Neural cell (in vitro differentiated cells): ENCODE measurements around the gene APOH.

Experiments
- CTCF ChIP-seq: fragments of 450-650 bp; IDR thresholded peaks from 2 replicates; pipeline ENCODE4 v1.5.1; 2014; ENCODE audit warnings: antibody characterized with exemption, mild to moderate bottlenecking, moderate library complexity; ENCODE audit not compliant: poor library complexity, severe bottlenecking
- EP300 ChIP-seq: fragments of 450-650 bp; conservative IDR thresholded peaks from 2 replicates; pipeline ENCODE4 v1.6.1; 2014; ENCODE audit warnings: antibody characterized with exemption, mild to moderate bottlenecking, moderate library complexity; ENCODE audit not compliant: poor library complexity, severe bottlenecking
- EZH2 ChIP-seq: fragments of 200-600, 300-800 bp; shearing (Covaris generic), sonication (generic); IDR thresholded peaks from 2 replicates; pipeline ENCODE4 v1.6.1; 2014; ENCODE audit warnings: antibody characterized with exemption, low read length, borderline replicate concordance, mild to moderate bottlenecking; ENCODE audit not compliant: insufficient read depth, poor library complexity, severe bottlenecking
- POLR2AphosphoS5 ChIP-seq: IDR thresholded peaks from 2 replicates; pipeline ENCODE4 v1.6.1; 2012
- RAD21 ChIP-seq: fragments of 450-650 bp; conservative IDR thresholded peaks from 2 replicates; pipeline ENCODE4 v1.6.1; 2014; ENCODE audit warnings: antibody characterized with exemption, mild to moderate bottlenecking, moderate library complexity
- SMC3 ChIP-seq: fragments of 450-650 bp; conservative IDR thresholded peaks from 2 replicates; pipeline ENCODE4 v1.6.1; 2014; ENCODE audit warnings: antibody characterized with exemption, mild to moderate bottlenecking, moderate library complexity; ENCODE audit not compliant: poor library complexity
- TAF1 ChIP-seq: IDR thresholded peaks from 2 replicates; pipeline ENCODE4 v1.6.1; 2012; ENCODE audit warnings: low read depth
- TF ChIP-seq, protein P1 (sequence below): IDR thresholded peaks from 2 replicates; pipeline ENCODE4 v1.6.1; 2012; ENCODE audit warnings: borderline replicate concordance

DNA sequence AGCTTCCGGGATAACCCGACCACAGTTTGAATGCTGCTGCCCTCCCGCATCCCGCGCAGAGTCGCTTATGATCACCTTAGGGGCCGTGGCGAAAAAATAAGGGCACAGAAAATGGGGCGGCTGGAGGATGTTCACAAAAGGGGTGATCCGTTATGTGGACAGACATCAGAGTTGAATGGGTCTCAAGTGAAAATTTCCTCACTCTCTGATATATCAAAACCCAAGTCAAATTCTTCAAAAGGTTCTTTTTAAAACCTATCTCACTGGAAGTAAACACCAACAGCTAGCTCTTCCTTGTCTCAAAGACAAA is 36.9 kb downstream of the APOH start:
- TF ChIP-seq CTCF = no peak
- no peak for TF ChIP-seq POLR2AphosphoS5
- no peak for TF ChIP-seq SMC3
- TF ChIP-seq EZH2 = no peak
- TF ChIP-seq TAF1 = no peak
- no peak for TF ChIP-seq RAD21
- no peak for TF ChIP-seq EP300
- TF ChIP-seq, protein P1, sequence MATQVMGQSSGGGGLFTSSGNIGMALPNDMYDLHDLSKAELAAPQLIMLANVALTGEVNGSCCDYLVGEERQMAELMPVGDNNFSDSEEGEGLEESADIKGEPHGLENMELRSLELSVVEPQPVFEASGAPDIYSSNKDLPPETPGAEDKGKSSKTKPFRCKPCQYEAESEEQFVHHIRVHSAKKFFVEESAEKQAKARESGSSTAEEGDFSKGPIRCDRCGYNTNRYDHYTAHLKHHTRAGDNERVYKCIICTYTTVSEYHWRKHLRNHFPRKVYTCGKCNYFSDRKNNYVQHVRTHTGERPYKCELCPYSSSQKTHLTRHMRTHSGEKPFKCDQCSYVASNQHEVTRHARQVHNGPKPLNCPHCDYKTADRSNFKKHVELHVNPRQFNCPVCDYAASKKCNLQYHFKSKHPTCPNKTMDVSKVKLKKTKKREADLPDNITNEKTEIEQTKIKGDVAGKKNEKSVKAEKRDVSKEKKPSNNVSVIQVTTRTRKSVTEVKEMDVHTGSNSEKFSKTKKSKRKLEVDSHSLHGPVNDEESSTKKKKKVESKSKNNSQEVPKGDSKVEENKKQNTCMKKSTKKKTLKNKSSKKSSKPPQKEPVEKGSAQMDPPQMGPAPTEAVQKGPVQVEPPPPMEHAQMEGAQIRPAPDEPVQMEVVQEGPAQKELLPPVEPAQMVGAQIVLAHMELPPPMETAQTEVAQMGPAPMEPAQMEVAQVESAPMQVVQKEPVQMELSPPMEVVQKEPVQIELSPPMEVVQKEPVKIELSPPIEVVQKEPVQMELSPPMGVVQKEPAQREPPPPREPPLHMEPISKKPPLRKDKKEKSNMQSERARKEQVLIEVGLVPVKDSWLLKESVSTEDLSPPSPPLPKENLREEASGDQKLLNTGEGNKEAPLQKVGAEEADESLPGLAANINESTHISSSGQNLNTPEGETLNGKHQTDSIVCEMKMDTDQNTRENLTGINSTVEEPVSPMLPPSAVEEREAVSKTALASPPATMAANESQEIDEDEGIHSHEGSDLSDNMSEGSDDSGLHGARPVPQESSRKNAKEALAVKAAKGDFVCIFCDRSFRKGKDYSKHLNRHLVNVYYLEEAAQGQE = no peak
